Neural crest cell (in vitro differentiated cells): ENCODE results near the gene CCDC177. TPM values are rescaled to one million over a fixed set of nuclear protein-coding genes. Genes with fewer than 3 reads are reported as not detected.

Experiments
- DNase-seq: peaks from one replicate; pipeline ENCODE4 v3.0.0; 2021; ENCODE audit warnings: low read depth, mixed read lengths, low spot score
- H3K27ac Mint-ChIP-seq: one replicate; pipeline ENCODE4 v1.8.0; 2021; ENCODE audit warnings: mild to moderate bottlenecking, mixed read lengths; ENCODE audit not compliant: unreplicated experiment
- H3K27me3 Mint-ChIP-seq: 2 replicates; pipeline ENCODE4 v1.8.0; 2021; ENCODE audit warnings: low read depth, mild to moderate bottlenecking, mixed read lengths
- H3K36me3 Mint-ChIP-seq: 2 replicates; pipeline ENCODE4 v1.8.0; 2021; ENCODE audit warnings: low read depth, mild to moderate bottlenecking, mixed read lengths
- H3K4me1 Mint-ChIP-seq: 2 replicates; pipeline ENCODE4 v1.8.0; 2021; ENCODE audit warnings: mixed read lengths
- H3K4me3 Mint-ChIP-seq: one replicate; pipeline ENCODE4 v1.8.0; 2021; ENCODE audit warnings: mild to moderate bottlenecking, mixed read lengths
- H3K9me3 Mint-ChIP-seq: 2 replicates; pipeline ENCODE4 v1.8.0; 2021; ENCODE audit warnings: mixed read lengths
- total RNA-seq: library from RNA; stranded (reverse); gene quantifications from 2 replicates; pipeline ENCODE4 v1.2.1, GENCODE V29; 2021
- TF ChIP-seq, protein P1 (sequence below): fragments of 200-600 bp; sonication (generic); conservative IDR thresholded peaks from 2 replicates; pipeline ENCODE4 v1.5.0; 2021; ENCODE audit warnings: antibody characterized with exemption, mild to moderate bottlenecking

CCDC177 gene
- total RNA-seq, 1 donor from 2014 or later = 7.7 TPM

DNA sequence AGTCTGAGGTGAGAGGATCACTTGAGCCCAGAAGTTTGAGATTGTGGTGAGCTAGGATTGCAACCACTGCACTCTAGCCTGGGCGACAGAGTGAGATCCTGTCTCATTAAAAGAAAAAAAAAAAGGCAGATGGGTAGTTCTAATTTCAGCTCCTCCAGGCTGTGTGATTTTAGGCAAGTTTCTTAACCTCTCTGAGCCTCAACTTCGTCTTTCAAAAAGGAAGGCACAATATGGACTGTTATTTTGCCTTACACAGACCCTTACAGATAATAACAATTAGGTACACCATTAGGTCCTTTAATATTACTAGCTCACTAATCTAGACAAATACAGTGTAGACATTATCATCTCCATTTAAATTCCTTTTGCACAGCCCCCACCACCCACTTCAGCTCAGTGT lies 4.8 kb upstream of the CCDC177 start:
- H3K27me3 Mint-ChIP-seq = peaks cover 14% of the 10 kb centered on the region
- no peaks in the 10 kb centered on the region for H3K9me3 Mint-ChIP-seq
- no peak overlapping the region for H3K4me3 Mint-ChIP-seq
- peaks cover 6% of the 10 kb centered on the region for H3K4me1 Mint-ChIP-seq
- no peak overlapping the region for H3K27ac Mint-ChIP-seq
- no peak for DNase-seq
- TF ChIP-seq, protein P1, sequence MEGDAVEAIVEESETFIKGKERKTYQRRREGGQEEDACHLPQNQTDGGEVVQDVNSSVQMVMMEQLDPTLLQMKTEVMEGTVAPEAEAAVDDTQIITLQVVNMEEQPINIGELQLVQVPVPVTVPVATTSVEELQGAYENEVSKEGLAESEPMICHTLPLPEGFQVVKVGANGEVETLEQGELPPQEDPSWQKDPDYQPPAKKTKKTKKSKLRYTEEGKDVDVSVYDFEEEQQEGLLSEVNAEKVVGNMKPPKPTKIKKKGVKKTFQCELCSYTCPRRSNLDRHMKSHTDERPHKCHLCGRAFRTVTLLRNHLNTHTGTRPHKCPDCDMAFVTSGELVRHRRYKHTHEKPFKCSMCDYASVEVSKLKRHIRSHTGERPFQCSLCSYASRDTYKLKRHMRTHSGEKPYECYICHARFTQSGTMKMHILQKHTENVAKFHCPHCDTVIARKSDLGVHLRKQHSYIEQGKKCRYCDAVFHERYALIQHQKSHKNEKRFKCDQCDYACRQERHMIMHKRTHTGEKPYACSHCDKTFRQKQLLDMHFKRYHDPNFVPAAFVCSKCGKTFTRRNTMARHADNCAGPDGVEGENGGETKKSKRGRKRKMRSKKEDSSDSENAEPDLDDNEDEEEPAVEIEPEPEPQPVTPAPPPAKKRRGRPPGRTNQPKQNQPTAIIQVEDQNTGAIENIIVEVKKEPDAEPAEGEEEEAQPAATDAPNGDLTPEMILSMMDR = no peak
- H3K36me3 Mint-ChIP-seq = peaks cover 3% of the 10 kb centered on the region

DNA sequence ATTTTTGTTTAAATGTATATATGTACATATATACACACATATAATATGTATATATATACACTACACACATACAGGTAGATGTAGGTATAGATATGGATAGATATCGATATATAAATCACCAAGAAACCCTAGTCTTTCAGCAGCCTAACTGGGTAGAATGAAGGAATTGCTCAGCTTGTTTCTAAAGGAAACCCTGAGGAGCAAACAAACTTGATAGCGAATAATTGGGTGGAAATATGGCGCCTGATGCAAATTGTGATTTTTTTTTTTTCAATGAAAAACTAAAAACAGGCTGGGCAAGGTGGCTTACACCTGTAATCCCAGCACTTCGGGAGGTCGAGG lies 254 bp upstream of the CCDC177 start:
- H3K27me3 Mint-ChIP-seq = peaks cover 22% of the 10 kb centered on the region
- H3K4me1 Mint-ChIP-seq = peaks cover 24% of the 10 kb centered on the region
- peaks cover 3% of the 10 kb centered on the region for H3K36me3 Mint-ChIP-seq
- no peak overlapping the region for H3K27ac Mint-ChIP-seq
- TF ChIP-seq, protein P1 = peak; percentile 52
- H3K9me3 Mint-ChIP-seq = no peaks in the 10 kb centered on the region
- H3K4me3 Mint-ChIP-seq = peak overlapping the region; percentile 96
- no peak for DNase-seq

DNA sequence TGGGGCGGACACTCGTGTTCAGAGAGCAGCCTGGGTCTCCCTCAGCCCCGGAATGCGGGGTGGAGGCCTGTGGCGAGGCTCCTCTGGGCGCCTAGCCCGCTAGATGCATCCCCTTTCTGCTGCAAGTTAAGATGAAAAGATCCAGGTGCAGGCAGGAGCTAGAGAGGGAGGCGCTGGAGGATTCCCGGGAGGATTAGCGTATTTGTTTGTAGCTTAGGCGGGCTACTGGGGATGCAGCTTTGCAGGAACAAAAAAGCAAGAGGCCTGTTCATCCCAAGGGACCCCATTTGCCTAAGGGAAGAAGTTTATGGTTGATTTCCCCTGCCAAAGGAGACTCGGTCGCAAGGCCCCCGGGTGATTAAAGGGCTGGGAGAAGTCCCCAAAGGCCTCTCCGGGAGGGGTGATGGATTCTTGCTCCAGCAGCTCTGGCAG lies 824 bp downstream of the CCDC177 start:
- Mint-ChIP-seq H3K9me3 (no peaks in the 10 kb centered on the region), H3K4me3 (peak overlapping the region; percentile 96), H3K4me1 (peaks cover 28% of the 10 kb centered on the region), H3K27me3 (peaks cover 22% of the 10 kb centered on the region), H3K27ac (peak overlapping the region; percentile 43), H3K36me3 (peaks cover 3% of the 10 kb centered on the region)
- DNase-seq = peak; percentile 14
- TF ChIP-seq, protein P1 = no peak

DNA sequence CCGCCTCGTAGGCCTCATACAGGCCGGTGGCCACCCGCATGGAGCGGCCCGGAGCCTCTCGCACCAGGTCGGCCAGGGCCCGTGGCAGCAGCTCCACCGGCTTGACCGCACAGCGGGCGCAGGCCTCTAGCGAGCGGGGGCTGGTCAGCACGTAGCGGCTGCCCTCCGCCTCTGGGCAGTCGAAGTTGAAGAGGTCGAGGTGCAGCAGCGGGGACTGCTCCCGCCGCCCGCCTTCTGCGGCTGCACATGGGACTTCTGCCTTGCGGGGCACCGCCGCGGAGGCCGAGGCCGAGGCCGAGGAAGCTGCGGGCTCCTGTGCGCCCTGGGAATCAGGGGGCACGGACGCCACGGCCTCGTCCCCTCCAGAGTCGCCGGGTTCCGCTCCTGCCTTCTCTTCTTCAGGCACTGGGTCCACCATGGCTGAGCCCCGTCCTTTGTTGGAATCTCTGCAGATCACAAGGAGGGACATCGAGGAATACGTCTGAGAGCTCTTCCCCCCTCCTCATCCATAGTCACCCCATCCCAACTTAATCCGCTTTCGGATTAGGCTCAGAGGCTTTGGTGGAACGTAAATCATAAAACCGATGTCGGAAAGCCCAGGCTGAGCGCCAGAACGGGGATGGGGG lies 1.4 kb downstream of the CCDC177 start:
- peaks cover 3% of the 10 kb centered on the region for H3K36me3 Mint-ChIP-seq
- peaks cover 28% of the 10 kb centered on the region for H3K4me1 Mint-ChIP-seq
- H3K27me3 Mint-ChIP-seq = peaks cover 22% of the 10 kb centered on the region
- H3K27ac Mint-ChIP-seq = peak overlapping the region; percentile 43
- no peak for DNase-seq
- TF ChIP-seq, protein P1 = no peak
- H3K4me3 Mint-ChIP-seq = peak overlapping the region; percentile 96
- H3K9me3 Mint-ChIP-seq = no peaks in the 10 kb centered on the region

DNA sequence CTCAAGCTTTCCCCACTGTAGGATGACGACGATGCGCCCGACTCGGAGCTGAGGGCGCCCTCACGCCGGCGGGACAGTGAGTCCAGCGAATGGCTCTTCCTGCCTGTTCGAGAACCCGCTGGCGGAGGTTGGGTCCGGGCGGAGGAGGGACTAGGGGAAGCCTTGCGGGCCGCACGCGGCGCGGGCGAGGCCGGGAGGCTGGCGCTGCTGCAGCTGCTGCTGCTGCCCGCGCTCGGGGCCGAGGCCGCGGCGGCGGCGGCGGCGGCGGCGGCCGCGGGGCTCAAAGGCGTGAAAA lies 1.9 kb downstream of the CCDC177 start:
- DNase-seq = no peak
- Mint-ChIP-seq H3K36me3 (peaks cover 3% of the 10 kb centered on the region), H3K27me3 (peaks cover 22% of the 10 kb centered on the region), H3K27ac (no peak overlapping the region), H3K4me3 (no peak overlapping the region), H3K9me3 (no peaks in the 10 kb centered on the region), H3K4me1 (peaks cover 28% of the 10 kb centered on the region)
- TF ChIP-seq, protein P1 = no peak
